HG03432 (cell line): ENCODE data around the gene DNM1.
"Not testable (repeated sequence)": the region's sequence is repeated elsewhere in the genome, so short reads cannot be mapped to it uniquely, and the experiment has no call there.

Source experiments
- ATAC-seq: cut with Tn5 transposase; IDR thresholded peaks from one replicate; pipeline ENCODE4 v1.9.1; 2021; ENCODE audit warnings: mild to moderate bottlenecking, moderate library complexity; ENCODE audit not compliant: unreplicated experiment

Gene DNM1

DNA sequence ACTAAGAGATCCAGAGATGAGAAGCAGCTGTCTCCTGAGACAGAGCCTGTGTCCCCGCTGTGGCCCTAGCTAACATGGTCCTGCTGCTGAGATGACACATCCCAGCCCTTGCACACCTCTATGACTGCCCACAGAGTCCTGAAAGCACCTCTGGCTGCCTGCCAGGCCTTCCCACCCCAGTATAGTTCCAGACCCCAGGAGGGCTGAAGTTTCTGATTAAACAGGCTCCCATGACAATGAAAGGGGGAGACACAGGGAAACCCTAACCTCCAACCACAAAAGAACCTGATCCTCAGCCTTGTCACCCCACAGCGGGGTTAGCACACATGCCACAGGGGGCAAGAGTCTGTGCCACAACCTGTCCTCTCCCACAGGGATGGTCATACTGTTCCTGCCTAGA is 27.5 kb upstream of the DNM1 start:
- no peak for ATAC-seq

GRCh38 chr9:128178806-128179431 is 24.3 kb upstream of the DNM1 start:
- ATAC-seq = no peak

DNA sequence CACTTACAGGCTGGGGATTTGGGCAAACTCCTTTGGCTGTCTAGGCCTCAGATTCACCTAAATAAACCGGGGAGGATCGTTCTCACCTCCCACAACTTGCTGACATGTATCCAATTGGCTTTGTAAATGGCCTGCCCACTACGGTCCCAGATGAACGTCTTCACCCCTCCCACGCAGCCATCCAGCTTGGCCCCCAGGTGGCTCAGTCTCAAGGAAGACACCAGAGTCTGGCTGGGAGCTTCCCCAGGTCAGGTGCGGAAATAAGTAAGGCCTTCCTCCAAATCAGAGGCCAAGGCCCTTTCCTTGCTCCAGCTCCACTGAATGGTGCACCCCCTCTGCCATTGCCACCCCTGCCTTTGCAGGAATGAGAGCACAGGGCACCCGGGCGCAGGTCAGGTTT is 23.2 kb upstream of the DNM1 start:
- no peak for ATAC-seq

DNA sequence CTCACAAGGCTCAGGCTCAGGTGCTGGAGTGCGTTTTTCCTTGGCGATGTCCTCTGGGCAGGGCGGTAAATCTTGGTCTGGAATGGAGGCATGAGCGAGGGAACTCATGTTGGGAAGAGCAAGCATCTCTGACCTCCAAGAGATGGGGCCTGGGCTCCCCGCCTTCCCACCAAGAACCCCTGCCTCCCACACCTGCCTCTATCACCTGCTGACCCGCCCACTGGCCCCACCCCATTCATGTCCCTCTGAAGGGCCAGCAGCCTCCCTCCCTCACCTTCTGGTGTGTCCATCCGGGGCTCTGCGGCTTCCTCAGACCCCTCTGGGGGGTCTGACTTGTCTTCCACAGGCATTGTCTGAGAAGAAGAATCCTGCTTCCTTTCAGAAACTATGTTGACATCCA is 22.7 kb upstream of the DNM1 start:
- no peak for ATAC-seq

DNA sequence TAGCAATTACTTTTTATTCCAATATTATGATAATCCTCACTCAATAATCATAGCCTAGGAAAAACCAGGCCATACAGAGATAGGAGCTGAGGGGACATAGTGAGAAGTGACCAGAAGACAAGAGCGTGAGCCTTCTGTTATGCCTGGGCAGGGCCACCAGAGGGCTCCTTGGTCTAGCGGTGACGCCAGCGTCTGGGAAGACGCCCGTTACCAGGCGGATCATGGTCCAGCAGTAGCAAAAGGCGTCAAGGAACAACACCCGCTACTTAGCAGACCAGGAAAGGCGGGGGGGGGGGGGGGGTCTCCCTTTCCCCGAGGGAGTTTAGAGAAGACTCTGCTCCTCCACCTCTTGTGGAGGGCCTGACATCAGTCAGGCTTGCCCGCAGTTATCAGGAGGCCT is 21.7 kb upstream of the DNM1 start:
- ATAC-seq = not testable (repeated sequence)

DNA sequence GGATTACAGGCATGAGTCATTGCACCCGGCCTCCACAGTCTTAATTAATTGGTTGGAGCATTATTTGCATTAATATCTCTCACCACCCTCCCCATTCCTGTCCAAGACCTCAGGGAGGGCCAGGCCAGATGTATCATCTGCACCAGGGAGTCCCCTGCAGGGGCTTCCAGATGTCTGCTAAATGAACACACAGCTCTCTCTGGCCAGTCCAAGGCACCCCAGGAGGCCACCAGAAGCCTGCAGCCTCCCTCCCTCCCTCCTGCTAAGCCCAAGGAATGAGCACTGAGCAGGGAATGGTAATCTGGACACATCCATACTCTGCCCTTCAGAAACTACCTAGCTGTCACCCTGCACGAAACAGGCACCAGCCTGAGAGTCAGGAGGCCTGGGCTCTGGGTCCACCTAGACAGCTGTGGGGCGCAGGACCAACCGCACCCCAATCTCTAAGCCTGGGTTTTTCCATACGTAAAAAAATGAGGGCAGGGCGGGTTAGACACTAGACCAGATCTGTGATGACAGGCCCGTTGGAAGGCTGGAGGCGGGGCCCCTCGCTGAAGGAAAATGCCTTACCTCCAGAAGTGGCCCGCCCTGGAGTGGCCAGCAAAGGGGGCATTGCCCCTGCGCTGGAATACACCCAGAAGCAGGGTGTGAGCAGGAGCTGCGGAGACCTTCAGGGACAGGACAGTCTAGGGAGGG is 20.1 kb upstream of the DNM1 start:
- ATAC-seq = no peak

GRCh38 chr9:128185979-128186965 is 16.9 kb upstream of the DNM1 start:
- ATAC-seq = no peak

DNA sequence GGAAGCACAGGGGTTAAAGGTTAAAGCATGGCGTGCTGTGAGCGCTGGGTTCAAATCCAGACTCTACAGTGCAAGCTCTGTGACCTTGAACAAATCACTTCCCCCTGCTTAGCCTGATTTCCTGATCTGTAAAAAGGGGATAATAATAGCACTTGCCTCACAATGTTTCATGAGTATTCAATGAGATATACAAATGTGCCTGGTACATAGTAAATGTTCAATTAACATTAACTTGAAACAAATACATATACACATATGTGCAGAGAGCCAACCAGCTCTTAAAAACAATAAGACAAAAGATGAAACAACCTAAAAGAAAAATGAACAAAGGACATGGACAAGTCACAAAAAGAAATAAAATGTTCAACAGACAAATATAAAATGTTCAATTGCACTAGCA is 15.8 kb upstream of the DNM1 start:
- no peak for ATAC-seq

- ATAC-seq = no peak
Observed at GRCh38 chr9:128188209-128188608, 15.0 kb upstream of the DNM1 start.

GRCh38 chr9:128190013-128190412 is 13.2 kb upstream of the DNM1 start:
- ATAC-seq = no peak

- peak; percentile 10 for ATAC-seq
Observed at GRCh38 chr9:128190516-128191405, 12.4 kb upstream of the DNM1 start.

- ATAC-seq = peak; percentile 87
Observed at GRCh38 chr9:128191406-128192046, 11.7 kb upstream of the DNM1 start, which contains the start of gene CIZ1. TSS of gene CIZ1 (minus strand) at chr9:128191572. CDS start at chr9:128190857, 715 bp downstream.

DNA sequence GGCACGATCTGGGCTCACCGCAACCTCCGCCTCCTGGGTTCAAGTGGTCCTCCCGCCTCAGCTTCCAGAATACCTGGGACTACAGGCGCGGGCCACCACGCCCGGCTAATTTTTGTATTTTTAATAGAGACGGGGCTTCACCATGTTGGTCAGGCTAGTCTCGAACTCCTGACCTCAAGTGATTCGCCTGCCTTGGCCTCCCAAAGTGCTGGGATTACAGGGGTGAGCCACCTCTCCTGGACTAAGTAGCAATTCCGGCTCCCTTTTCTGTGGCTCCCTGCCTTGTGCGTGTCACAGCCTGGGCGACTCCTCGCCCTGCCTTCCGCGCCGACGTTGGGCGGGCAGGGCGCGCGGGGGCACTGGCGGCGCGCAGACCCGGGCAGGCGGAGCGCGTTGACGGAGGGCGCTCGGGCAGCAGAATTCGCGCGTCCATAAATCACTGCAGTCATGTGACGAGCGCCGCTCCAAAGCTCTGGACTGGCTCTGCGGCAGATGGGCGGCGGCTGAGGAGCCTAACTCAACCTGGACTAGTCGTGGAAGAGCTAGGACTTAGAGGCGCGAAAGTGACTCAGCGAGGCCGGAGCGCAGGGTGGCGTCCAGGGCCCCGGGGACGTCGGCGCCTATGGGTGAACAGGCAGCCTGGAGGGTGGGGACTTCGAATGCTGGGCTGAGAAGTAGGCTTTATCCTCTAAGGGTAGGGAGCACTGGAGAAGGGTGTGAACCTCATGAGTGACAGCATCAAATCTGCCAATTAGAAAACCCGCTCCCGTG is 10.4 kb upstream of the DNM1 start:
- ATAC-seq = peak; percentile 49

- no peak for ATAC-seq
Observed at GRCh38 chr9:128193469-128194096, 9.6 kb upstream of the DNM1 start.

GRCh38 chr9:128201441-128202369 is 1.5 kb upstream of the DNM1 start:
- no peak for ATAC-seq

DNA sequence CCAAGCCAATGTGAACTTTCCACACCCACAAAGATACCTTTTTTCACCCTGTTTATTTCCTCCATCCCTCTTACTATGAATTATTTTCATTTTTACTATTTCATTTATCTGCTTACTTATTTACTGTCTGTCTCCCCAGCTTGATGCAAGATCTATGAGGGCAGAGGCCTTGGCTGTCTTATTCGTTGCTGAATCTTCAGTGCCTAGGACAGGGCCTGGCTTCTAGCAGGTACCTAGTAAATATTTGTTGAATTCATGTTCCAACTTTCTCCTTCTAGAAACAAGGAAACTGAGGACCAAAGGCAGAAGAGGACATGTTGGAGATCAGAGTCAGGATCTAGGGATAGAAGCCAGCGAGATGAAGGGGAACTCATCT is 543 bp upstream of the DNM1 start:
- ATAC-seq = no peak

DNA sequence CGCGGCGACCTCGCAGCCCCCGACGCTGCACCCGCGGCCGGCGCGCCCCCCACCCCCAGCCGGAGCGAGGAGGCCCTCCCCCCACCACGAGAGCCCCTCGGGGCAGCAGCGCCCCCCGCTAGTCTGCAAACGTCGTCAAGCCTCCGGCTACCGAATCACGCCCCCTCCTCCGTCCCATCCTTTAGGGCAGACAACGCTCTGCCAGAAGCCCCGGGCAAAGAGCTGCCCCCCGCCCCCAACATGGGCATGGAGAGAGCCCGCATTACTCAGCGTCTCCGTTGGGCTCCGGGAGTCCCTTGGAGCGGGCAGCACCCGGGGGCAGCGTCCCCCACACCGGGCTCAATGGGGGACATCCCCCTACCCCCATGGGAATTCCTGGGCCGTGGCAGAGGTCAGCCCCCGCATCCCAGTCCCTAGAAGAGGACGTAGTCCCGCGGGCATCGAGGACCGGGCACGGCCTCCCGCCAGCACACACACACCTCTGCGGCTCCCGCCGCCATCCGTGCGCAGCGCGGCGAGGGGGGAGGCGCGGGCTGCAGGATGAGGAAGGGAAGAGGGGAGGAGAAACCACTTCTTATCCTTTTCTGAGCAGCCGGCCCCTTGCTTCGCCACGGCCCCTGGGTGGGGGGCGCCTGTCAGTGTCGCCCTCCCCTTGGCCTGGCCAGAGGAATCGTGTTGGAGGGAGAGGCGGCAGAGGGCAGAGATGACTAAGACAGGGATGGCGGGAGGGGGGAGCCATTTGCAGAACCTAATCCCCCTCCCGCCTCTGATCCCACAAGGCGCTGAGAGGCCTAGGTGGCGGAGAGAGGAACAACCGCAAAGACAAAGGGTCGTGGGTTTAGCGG is 750 bp downstream of the DNM1 start:
- ATAC-seq = no peak
